WTC11 (cell line): ENCODE data around the gene FRMD4B.

ENCODE experiments used
- ESRRA ChIP-seq: sonication (generic); formaldehyde crosslinking; IDR thresholded peaks from 2 replicates; pipeline ENCODE4 v1.8.1; 2022; ENCODE audit warnings: mild to moderate bottlenecking, missing genetic modification reagents, borderline replicate concordance
- MAX ChIP-seq: sonication (generic); formaldehyde crosslinking; IDR thresholded peaks from 2 replicates; pipeline ENCODE4 v1.8.0; 2022; ENCODE audit warnings: mild to moderate bottlenecking, missing genetic modification reagents
- SMAD3 ChIP-seq: sonication (generic); formaldehyde crosslinking; IDR thresholded peaks from 2 replicates; pipeline ENCODE4 v1.8.0; 2022; ENCODE audit warnings: missing genetic modification reagents, mild to moderate bottlenecking, borderline replicate concordance
- TF ChIP-seq, protein P1 (sequence below): fragments of 200-600 bp; IDR thresholded peaks from 2 replicates; pipeline ENCODE4 v1.8.0; 2022; ENCODE audit warnings: antibody characterized with exemption

DNA sequence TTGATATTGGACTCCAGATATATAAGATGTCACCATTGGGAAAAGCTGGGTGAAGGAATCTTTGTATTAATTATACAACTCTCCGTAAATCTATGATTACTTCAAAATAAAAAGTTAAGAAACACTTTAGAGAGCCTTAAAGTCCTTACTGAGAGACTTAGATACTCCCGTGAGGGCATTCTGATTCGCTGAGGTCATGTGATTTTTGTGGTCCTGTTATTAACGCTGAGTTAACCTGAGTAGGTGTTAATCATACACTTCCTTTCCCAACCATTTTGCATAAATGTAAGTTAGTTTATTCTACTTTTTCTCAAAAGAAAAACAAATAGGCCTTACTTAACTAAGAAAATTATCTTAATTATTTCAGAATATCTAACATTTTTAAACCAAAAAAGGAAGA lies 196.4 kb downstream of the FRMD4B start:
- TF ChIP-seq, protein P1, sequence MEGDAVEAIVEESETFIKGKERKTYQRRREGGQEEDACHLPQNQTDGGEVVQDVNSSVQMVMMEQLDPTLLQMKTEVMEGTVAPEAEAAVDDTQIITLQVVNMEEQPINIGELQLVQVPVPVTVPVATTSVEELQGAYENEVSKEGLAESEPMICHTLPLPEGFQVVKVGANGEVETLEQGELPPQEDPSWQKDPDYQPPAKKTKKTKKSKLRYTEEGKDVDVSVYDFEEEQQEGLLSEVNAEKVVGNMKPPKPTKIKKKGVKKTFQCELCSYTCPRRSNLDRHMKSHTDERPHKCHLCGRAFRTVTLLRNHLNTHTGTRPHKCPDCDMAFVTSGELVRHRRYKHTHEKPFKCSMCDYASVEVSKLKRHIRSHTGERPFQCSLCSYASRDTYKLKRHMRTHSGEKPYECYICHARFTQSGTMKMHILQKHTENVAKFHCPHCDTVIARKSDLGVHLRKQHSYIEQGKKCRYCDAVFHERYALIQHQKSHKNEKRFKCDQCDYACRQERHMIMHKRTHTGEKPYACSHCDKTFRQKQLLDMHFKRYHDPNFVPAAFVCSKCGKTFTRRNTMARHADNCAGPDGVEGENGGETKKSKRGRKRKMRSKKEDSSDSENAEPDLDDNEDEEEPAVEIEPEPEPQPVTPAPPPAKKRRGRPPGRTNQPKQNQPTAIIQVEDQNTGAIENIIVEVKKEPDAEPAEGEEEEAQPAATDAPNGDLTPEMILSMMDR: no peak
- no peak for TF ChIP-seq ESRRA (CRISPR knock-in tag)
- TF ChIP-seq SMAD3 (CRISPR knock-in tag): no peak
- no peak for TF ChIP-seq MAX (CRISPR knock-in tag)
